Measurements from ENCODE around the gene EQTN. TPM values are rescaled to one million over a fixed set of nuclear protein-coding genes. Genes with fewer than 3 reads are reported as not detected.

EQTN gene
- total and polyA plus RNA-seq, 2 of the 13 experiments (the other 11 are each of a cell fraction or from before 2014, with no cell fraction given), result not detected

DNA sequence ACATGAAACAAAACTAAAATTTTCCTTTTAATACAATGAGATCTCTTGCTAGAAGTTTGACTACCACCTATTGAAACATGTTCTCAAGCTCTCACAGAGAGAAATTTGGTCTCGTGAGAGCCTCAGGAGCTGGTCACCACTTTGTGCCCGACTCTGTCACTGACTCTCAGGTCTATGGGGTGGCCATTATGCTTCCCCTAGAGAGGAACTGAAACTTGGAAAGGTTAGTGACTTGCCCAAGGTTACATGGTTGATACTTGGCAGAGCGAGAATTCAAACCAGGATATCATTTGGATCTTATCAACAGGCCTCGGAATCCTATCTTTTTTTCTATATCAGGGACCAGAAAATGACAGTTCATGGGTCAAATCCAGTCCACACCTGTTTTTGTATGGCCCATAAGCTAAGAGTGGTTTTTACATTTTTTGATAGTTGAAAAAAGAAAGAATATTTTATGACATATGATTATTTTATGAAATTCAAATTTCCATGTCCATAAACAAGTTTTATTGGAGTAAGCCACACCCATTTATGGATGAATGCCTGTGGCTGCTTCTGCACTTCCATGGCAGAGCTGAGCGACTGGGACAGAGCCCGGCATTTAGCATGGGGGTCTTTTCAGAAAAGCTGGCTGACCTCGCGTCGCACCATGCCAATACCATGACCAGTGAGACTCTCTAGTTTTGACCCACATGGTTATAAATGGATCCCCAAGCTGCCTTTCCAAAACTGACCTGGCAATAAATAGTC, 44.8 kb upstream of the EQTN start:
- Histone ChIP-seq H3K36me3 (replicated peaks in 1 of 2; ENCODE audit: control insufficient read depth in 1 of 2, insufficient read depth in 2 of 2, low read length in 2 of 2) (no peaks in the 10 kb centered on the region), H3K9ac (ENCODE audit: insufficient read depth, low read depth, low read length) (no peak overlapping the region), H3K4me3 (replicated peaks in 1 of 3; ENCODE audit: insufficient read depth in 1 of 3, low read depth in 2 of 3, low read length in 3 of 3) (no peak overlapping the region), H3K4me2 (ENCODE audit: low read depth, low read length) (no peak overlapping the region), H3K79me2 (ENCODE audit: insufficient read depth, low read length) (no peaks in the 10 kb centered on the region), H3K4me1 (ENCODE audit: insufficient read depth, low read length) (no peaks in the 10 kb centered on the region), H3K27me3 (ENCODE audit: control insufficient read depth in 1 of 2, insufficient read depth in 2 of 2, low read length in 2 of 2) (peaks cover 0 to 7% of the 10 kb centered on the region in 2 experiments; a peak in 1 of 5 replicates), H2AFZ (ENCODE audit: low read length) (no peak overlapping the region), H4K20me1 (ENCODE audit: insufficient read depth, low read length) (no peaks in the 10 kb centered on the region), H3K27ac (ENCODE audit: extremely low read length, insufficient read depth, low read length) (no peak overlapping the region), H3K9me3 (ENCODE audit: low read length) (no peaks in the 10 kb centered on the region)
- ATAC-seq (no peak), FAIRE-seq (no peak), DNase-seq (ENCODE audit: low spot score) (no peak)
- intact Hi-C loops (cut with micrococcal nuclease; ENCODE audit: unreplicated experiment), result no loop called here
- BruUV-seq (replicated peaks), result no TSS peak
- CTCF ChIA-PET (ENCODE audit: low intra/inter-chr PET ratio, low total read pairs), result no interaction called here
- WGBS (ENCODE audit: low lambda C conversion rate), result 59% methylated on average over 9 of the region's 9 CpGs
- in situ Hi-C loops (cut with HindIII; ENCODE audit: extremely low pct_ligation_motif_present, low pct_unique_long_range_greater_than_20kb), result loop anchor here (25.0 kb wide), 1 partner anchor 721 kb away; no protein-coding TSS in a partner anchor
- TF ChIP-seq ZNF674 (CRISPR knock-in tag; IDR thresholded peaks at IDR 0.05; ENCODE audit: low read depth) (no peak), JARID2 (CRISPR knock-in tag; IDR thresholded peaks at IDR 0.05; ENCODE audit: insufficient replicate concordance) (no peak), POLR2A (IDR thresholded peaks at IDR 0.05; ENCODE audit: insufficient read depth in 1 of 2, low read depth in 2 of 2, low read length in 2 of 2) (no peak), ZNF883 (CRISPR knock-in tag; IDR thresholded peaks at IDR 0.05; ENCODE audit: not compliant biosample characterization) (no peak), ZNF547 (CRISPR knock-in tag; IDR thresholded peaks at IDR 0.05) (no peak), SATB2 (CRISPR knock-in tag; IDR thresholded peaks at IDR 0.05) (no peak)
- TF ChIP-seq, protein P1, sequence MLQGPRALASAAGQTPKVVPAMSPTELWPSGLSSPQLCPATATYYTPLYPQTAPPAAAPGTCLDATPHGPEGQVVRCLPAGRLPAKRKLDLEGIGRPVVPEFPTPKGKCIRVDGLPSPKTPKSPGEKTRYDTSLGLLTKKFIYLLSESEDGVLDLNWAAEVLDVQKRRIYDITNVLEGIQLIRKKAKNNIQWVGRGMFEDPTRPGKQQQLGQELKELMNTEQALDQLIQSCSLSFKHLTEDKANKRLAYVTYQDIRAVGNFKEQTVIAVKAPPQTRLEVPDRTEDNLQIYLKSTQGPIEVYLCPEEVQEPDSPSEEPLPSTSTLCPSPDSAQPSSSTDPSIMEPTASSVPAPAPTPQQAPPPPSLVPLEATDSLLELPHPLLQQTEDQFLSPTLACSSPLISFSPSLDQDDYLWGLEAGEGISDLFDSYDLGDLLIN (CRISPR knock-in tag; IDR thresholded peaks at IDR 0.05; ENCODE audit: borderline replicate concordance), result no peak
- TF ChIP-seq, protein P2, sequence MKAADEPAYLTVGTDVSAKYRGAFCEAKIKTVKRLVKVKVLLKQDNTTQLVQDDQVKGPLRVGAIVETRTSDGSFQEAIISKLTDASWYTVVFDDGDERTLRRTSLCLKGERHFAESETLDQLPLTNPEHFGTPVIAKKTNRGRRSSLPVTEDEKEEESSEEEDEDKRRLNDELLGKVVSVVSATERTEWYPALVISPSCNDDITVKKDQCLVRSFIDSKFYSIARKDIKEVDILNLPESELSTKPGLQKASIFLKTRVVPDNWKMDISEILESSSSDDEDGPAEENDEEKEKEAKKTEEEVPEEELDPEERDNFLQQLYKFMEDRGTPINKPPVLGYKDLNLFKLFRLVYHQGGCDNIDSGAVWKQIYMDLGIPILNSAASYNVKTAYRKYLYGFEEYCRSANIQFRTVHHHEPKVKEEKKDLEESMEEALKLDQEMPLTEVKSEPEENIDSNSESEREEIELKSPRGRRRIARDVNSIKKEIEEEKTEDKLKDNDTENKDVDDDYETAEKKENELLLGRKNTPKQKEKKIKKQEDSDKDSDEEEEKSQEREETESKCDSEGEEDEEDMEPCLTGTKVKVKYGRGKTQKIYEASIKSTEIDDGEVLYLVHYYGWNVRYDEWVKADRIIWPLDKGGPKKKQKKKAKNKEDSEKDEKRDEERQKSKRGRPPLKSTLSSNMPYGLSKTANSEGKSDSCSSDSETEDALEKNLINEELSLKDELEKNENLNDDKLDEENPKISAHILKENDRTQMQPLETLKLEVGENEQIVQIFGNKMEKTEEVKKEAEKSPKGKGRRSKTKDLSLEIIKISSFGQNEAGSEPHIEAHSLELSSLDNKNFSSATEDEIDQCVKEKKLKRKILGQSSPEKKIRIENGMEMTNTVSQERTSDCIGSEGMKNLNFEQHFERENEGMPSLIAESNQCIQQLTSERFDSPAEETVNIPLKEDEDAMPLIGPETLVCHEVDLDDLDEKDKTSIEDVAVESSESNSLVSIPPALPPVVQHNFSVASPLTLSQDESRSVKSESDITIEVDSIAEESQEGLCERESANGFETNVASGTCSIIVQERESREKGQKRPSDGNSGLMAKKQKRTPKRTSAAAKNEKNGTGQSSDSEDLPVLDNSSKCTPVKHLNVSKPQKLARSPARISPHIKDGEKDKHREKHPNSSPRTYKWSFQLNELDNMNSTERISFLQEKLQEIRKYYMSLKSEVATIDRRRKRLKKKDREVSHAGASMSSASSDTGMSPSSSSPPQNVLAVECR (CRISPR knock-in tag; IDR thresholded peaks at IDR 0.05; ENCODE audit: borderline replicate concordance), result no peak
- TF ChIP-seq, protein P3, sequence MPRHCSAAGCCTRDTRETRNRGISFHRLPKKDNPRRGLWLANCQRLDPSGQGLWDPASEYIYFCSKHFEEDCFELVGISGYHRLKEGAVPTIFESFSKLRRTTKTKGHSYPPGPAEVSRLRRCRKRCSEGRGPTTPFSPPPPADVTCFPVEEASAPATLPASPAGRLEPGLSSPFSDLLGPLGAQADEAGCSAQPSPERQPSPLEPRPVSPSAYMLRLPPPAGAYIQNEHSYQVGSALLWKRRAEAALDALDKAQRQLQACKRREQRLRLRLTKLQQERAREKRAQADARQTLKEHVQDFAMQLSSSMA (CRISPR knock-in tag; IDR thresholded peaks at IDR 0.05), result no peak
- TF ChIP-seq, protein P4, sequence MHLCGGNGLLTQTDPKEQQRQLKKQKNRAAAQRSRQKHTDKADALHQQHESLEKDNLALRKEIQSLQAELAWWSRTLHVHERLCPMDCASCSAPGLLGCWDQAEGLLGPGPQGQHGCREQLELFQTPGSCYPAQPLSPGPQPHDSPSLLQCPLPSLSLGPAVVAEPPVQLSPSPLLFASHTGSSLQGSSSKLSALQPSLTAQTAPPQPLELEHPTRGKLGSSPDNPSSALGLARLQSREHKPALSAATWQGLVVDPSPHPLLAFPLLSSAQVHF (CRISPR knock-in tag; IDR thresholded peaks at IDR 0.05), result no peak
- POLR2A ChIA-PET, result no interaction called here

Measured in HepG2 (cell line).